ENCODE data around the gene C20orf144. TPM values are rescaled to one million over a fixed set of nuclear protein-coding genes. Genes with fewer than 3 reads are reported as not detected.
A peak's percentile ranks its signal among the peaks of the same experiment; 100 is the strongest.

C20orf144 gene
- total and polyA plus RNA-seq, 11 donors, result 0.13 to 0.50 (median 0.15) TPM; not detected in 8

DNA sequence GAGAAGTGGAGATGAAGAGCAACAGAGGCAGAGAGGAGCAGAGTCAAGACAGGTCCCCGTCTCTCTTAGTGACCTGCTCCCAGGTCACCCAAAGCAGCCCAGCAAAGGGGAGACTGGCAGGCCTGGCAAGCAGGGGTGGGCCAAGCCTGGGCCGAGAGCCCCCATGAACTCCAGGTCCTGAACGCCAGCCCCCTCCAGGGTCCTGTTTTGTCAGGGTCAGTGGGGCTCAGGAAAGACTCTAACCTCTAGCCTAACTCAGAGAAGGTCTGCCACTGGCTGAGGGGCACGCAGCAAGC is 10.9 kb downstream of the C20orf144 start:
- peaks cover 0 to 34% (median 8%) of the 10 kb centered on the region in 9 donors for H3K36me3 ChIP-seq
- DNase-seq (no peak), ATAC-seq (no peak)
- peaks cover 0 to 49% (median 34%) of the 10 kb centered on the region in 12 donors for H3K4me1 ChIP-seq
- TF ChIP-seq POLR2A (IDR thresholded peaks at IDR 0.05), result no peak
- TF ChIP-seq, protein P1, sequence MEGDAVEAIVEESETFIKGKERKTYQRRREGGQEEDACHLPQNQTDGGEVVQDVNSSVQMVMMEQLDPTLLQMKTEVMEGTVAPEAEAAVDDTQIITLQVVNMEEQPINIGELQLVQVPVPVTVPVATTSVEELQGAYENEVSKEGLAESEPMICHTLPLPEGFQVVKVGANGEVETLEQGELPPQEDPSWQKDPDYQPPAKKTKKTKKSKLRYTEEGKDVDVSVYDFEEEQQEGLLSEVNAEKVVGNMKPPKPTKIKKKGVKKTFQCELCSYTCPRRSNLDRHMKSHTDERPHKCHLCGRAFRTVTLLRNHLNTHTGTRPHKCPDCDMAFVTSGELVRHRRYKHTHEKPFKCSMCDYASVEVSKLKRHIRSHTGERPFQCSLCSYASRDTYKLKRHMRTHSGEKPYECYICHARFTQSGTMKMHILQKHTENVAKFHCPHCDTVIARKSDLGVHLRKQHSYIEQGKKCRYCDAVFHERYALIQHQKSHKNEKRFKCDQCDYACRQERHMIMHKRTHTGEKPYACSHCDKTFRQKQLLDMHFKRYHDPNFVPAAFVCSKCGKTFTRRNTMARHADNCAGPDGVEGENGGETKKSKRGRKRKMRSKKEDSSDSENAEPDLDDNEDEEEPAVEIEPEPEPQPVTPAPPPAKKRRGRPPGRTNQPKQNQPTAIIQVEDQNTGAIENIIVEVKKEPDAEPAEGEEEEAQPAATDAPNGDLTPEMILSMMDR (IDR thresholded peaks at IDR 0.05), result no peak
- peak overlapping the region in 8 of 12 donors; percentile 85 to 95 (median 88) for H3K27ac ChIP-seq
- peak overlapping the region; percentile 50 to 95 (median 72) for H3K4me3 ChIP-seq
- WGBS, 4 donors, result 28 to 67% (median 58%) methylated on average over 2 to 4 of the region's 4 CpGs
- H3K27me3 ChIP-seq, result no peaks in the 10 kb centered on the region
- intact Hi-C loops (cut with DNase I), result loop anchor here in 2 of 10 donors (5.0 kb wide), 1 partner anchor 59 kb away; the partner anchor contains the start of gene ZNF341 (in 2 of the 2)
- no peaks in the 10 kb centered on the region for H3K9me3 ChIP-seq

DNA sequence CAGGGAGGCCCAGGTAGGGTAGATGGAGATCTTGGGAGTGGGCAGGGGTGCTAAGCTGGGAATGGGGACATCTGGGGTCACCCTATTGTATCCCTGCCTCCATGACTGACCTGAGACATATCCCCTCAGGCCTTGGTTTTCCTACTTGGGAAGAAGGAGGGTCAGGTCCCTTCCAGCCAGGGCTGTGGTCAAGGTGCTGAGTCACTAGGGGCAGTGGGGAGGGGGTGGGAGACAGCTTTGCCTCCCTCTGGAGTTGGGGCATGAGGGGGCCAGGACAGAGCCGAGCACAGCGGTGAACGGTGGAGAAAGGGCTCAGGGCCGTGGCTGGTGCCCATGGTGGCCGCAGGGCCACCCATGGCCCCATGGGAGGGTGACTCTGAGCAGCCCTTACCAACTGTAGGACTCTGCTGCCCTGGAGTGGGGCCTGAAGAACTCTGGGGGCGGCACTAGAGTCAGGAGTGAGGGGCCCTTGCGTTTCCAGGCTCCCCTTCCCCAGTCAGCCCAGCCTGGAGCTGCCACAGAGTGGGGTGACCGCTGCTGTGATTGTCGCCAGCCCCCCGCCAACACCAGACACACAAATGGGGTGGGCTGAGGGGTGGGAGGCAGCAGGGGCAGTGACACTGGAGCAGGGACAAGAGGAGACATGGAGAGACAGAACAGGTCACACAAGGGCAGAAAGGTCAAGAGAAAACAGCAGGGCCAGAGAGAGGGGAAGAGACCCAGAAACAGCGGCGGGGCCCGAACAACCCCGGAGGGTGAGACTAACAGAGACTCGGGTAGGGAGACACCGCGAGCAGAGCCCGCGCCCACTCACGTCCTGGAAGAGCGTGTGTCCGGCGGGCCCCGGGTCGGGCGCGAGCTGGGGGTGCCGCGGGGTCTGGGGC is 11.5 kb downstream of the C20orf144 start:
- peaks cover 0 to 43% (median 29%) of the 10 kb centered on the region in 12 donors for H3K4me1 ChIP-seq
- intact Hi-C loops (cut with DNase I), result loop anchor here in 2 of 10 donors (5.0 kb wide), 1 partner anchor 59 kb away; the partner anchor contains the start of gene ZNF341 (in 2 of the 2)
- 17 to 28% (median 19%) methylated on average over 20 to 29 of the region's 29 CpGs for WGBS, 4 donors
- ATAC-seq, result peak in 3 of 4 donors; percentile 3 to 18 (median 10)
- peak overlapping the region; percentile 55 to 95 (median 88) for H3K27ac ChIP-seq
- H3K9me3 ChIP-seq, result no peaks in the 10 kb centered on the region
- DNase-seq, result no peak
- peak overlapping the region; percentile 50 to 95 (median 72) for H3K4me3 ChIP-seq
- H3K36me3 ChIP-seq, result peaks cover 0 to 34% (median 7%) of the 10 kb centered on the region in 9 donors
- TF ChIP-seq, protein P1 (IDR thresholded peaks at IDR 0.05), result no peak
- no peak for TF ChIP-seq POLR2A (IDR thresholded peaks at IDR 0.05)
- H3K27me3 ChIP-seq, result no peaks in the 10 kb centered on the region

DNA sequence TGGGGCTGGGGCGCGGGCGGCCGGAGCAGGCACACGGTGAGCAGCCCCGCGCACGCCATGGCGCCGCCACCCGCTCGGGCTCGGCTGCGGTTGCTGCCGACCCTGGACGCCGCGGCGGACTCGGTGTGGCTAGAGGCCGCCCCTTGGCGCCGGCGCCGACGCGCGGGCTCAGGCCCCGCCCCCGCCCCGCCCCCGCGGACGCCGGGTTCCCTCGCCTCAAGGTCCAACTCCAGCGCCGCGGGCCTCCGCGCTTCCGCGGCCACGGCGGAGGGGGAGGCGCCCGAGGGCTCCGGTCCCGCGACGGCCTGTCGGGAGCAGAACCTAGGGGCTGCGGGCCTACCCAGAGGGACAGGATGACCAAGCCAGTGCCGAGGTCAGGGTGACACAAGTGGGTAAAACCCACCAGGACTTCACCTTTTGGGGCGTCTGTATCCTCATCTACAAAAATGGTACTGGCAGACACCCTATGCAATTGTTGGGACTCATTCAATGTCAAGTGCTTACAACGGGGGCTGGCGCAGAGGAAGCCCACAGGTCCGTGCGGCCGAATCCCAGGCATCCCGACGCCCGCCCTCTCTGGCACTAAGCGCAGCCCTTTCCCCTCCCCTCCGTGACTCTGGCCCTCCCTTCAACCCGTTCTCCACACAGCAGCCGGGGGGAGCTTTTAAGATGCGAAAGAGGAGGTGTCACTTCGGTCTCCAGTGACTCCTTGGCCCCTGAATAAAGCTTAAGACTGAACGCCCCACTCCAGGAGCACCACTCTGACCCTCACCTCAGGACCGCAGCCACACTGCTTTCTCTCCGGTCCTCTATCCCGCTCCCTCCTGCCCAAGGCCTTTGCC is 12.4 kb downstream of the C20orf144 start, which contains the start of gene NECAB3:
TSS of gene NECAB3 (minus strand) at position 135 of the 842 bp plus-strand sequence. CDS start at position 59, 76 bp downstream.
- no peaks in the 10 kb centered on the region for H3K27me3 ChIP-seq
- WGBS, 4 donors, result 4 to 8% (median 5%) methylated on average over 29 to 73 of the region's 73 CpGs
- TF ChIP-seq POLR2A (IDR thresholded peaks at IDR 0.05), result peak in 1 of 2 donors; percentile 64
- TF ChIP-seq, protein P1 (IDR thresholded peaks at IDR 0.05), result peak in 1 of 12 donors; percentile 4
- peak within 1 kb of the TSS; percentile 50 to 95 (median 72) for H3K4me3 ChIP-seq
- H3K4me1 ChIP-seq, result peaks cover 0 to 43% (median 29%) of the 10 kb centered on the region in 12 donors
- H3K9me3 ChIP-seq, result no peaks in the 10 kb centered on the region
- H3K27ac ChIP-seq, result peak within 1 kb of the TSS; percentile 75 to 95 (median 90)
- DNase-seq (peak; percentile 86 to 93 (median 89)), ATAC-seq (peak; percentile 53 to 91 (median 78))
- H3K36me3 ChIP-seq, result peaks cover 0 to 26% (median under 1%) of the 10 kb centered on the region in 9 donors
- intact Hi-C loops (cut with DNase I), result loop anchor here in 2 of 10 donors (5.0 kb wide), 1 partner anchor 58 kb away; the partner anchor contains the start of gene ZNF341 (in 2 of the 2)
